M059J (cell line): ENCODE data around the gene GPER1. TPM values are rescaled to one million over a fixed set of nuclear protein-coding genes. Genes with fewer than 3 reads are reported as not detected.

ENCODE experiments used
- DNase-seq: peaks from one replicate; pipeline ENCODE4 v3.0.0-alpha.2; 2012; ENCODE audit warnings: low read depth
- total RNA-seq: library from RNA; depleted of rRNA; stranded (reverse); fragments of >200 nt; shearing (Covaris generic); gene quantifications from 2 replicates; pipeline ENCODE4 v1.2.3, GENCODE V29; 2014

Gene GPER1
- total RNA-seq, 1 experiment from 2014 or later = 0.22 TPM

DNA sequence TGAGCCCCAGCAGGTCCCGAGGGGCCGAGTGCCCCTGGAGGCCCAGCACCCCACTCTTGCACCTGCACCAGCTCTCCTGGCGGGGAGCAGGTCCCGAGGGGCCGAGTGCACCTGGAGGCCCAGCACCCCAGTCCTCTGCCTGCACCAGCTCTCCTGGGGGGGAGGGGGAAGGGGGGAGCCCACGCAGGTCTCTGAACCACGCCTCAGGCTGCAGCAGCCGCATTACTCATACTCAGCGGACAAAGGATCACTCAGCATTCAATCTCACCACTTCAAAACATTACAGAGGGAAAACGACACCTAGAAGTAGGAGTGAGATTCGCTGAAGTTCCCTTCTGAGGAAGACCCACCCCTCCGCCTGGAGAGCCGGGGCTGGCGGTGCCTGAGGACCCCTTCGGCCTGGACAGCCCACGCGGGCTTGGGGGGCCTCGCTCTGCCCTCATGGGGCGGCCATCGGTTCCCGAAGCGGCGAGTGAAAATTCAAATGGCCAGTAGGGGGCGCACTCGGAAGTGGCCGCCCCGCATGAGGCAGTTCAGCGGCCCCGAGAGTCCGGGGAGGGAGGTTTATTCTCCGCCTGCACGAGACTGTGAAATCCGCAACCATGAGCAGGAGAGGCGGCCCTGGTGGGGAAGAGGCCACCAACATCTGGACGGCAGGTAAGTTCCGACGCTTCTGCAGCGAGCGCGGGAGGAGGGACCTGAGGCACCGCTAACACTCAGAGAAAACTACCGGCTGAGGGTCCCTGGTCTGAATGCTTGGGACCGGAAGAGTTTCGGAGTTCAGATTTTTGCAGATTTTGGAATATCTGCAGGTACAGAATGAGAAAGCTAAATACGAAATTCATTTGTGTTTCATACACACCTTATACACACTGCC is 1.1 kb upstream of the GPER1 start:
- DNase-seq = peak; percentile 68

DNA sequence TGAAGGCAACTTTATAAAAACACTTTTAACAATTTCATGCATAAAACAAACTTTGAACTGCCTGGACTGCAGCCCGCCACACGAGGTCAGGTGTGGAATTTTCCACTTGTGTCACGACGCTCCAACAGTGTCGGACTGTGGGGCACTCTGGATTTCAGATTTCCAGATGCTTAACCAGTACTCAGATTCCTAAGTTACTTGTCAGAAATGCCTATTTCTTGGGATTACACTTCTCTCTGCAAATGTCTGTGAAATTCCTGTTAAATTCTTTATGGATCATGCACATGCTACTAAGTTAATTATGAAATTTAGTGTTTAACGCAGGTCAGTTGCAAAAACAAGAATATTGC is 473 bp upstream of the GPER1 start:
- DNase-seq = no peak

DNA sequence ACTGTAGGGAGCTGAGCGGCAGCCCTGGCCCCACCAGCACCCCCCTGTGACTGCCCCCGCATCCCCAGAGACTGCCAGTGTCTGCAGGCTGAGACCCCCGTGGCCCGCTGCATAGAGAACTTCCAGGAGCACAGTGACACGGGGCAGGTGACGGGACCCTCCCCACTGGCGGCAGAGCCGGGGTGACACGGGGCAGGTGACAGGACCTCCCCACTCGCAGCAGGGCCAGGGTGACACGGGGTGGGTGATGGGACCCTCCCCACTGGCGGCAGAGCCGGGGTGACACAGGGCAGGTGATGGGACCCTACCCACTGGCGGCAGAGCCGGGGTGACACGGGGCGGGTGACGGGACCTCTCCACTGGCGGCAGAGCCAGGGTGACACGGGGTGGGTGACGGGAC is 2.3 kb downstream of the GPER1 start:
- no peak for DNase-seq

DNA sequence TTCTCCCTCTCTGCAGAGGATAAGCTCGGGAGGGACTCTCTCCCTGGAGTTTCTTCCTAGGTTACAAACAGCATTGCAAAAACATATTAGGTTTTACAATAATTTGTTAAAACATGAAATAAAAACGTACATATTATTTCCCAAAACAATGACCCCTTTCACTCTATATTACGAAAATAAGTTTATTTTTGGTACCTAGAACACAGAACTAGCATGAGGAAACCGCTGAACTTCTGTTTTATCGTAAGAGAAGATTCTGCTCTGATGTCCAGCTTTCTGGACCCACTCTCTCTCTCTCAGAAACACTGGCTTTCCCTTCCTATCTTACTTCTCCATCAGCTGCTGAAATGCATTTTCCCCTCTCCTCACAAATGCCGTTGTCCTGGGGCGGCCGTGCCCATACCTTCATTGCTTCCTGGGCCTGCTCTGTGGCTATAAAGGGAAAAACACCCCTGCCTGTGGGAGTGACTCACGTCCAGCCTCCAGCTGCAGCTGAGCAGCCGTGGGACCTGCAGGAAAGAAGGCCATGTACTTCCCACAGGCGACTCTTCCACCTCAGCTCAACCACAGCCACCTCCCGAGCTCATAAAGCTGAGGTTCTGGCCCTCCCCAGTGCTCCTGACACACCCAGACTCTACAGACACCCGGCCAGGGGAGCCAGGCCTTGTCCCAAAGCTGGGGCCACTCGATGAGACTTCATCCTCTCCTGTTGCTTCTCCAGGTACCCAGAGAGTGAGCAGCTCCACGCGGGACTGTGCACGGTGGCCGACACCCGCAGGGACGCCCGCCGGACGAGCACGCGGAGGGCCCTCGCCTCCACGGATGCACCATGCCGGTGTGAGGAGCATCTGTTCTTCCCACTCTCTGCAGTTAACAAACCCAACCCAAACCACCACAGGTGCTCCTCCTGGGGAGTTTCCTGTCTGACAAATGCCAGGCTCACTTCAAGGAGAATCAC is 3.1 kb downstream of the GPER1 start:
- peak; percentile 27 for DNase-seq

DNA sequence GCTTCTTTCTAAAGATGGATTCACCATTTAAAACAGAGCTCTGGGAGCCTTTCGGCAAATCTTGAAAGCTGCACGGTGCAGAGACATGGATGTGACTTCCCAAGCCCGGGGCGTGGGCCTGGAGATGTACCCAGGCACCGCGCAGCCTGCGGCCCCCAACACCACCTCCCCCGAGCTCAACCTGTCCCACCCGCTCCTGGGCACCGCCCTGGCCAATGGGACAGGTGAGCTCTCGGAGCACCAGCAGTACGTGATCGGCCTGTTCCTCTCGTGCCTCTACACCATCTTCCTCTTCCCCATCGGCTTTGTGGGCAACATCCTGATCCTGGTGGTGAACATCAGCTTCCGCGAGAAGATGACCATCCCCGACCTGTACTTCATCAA is 3.7 kb downstream of the GPER1 start:
- no peak for DNase-seq

DNA sequence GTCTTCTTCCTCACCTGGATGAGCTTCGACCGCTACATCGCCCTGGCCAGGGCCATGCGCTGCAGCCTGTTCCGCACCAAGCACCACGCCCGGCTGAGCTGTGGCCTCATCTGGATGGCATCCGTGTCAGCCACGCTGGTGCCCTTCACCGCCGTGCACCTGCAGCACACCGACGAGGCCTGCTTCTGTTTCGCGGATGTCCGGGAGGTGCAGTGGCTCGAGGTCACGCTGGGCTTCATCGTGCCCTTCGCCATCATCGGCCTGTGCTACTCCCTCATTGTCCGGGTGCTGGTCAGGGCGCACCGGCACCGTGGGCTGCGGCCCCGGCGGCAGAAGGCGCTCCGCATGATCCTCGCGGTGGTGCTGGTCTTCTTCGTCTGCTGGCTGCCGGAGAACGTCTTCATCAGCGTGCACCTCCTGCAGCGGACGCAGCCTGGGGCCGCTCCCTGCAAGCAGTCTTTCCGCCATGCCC is 4.3 kb downstream of the GPER1 start:
- DNase-seq = no peak

DNA sequence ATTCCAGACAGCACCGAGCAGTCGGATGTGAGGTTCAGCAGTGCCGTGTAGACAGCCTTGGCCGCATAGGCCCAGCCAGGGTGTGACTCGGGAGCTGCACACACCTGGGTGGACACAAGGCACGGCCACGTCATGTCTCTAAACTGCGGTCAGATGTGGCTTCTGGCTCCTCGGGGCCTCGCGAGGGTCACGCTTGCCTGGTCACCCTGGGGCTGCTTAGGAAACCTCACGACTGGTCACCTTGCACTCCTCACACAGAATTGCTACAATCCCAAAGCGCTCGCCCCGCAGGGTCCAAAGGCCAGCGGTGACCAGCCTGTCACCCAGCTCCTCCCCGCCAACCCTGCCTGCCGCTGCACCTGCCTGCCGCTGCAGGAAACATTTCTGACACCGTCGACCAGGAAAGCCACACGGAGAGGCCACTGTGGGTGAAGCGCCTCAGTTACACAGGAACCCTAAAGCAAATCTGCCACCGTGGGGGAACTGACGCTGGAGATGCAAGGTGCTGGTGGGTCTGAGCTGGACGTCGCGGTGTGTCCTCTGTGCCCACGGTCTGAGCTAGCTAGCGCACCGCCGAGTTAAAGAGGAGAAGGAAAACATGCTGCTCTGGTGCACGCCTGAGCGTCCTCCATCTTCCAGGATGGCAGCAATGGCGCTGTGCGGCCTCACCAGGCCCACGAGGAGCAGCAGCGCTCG is 5.0 kb downstream of the GPER1 start:
- no peak for DNase-seq

DNA sequence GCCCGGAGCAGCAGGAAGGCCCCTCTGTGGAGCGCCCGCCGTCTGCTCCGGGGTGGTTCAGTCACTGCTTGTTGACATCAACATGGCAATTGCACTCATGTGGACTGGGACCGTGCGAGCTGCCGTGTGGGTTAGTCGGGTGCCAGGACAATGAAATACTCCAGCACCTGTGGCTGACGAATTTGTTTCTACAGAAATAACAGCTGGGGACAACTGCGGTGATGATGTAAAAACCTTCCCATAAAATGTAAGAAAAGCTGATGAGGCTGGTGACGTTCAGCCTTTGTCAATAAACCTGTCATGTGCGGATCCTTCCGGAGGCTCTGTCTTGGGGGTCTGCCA is 5.6 kb downstream of the GPER1 start:
- no peak for DNase-seq

DNA sequence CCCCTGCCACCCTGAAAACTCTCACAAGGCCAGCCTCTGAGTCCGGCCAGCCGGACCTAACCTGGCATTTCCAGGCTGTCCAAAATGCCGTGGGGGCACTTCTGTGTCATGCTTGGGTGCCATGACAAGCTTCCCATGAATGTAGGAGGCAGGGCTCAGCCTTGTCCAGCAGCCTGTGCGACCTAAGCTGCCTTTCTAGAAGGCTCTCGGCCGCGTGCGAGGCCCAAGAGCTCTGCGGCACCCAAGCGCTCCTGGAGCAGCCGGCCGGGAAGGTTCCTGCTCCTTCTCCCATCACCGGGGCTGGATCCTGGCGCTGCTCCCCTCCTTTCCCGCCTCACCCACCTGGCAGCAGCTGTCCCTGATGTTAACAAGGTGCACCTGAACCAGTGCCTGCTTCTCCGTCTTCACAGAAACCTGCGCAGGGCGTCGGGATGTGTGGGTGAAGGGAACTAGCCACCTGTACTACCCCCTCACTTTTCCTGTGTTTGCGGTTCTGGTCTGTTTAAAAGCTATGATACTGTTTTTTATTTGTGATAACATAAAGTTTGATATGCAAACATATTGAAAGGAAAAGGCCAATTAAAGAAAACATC is 6.1 kb downstream of the GPER1 start:
- no peak for DNase-seq

DNA sequence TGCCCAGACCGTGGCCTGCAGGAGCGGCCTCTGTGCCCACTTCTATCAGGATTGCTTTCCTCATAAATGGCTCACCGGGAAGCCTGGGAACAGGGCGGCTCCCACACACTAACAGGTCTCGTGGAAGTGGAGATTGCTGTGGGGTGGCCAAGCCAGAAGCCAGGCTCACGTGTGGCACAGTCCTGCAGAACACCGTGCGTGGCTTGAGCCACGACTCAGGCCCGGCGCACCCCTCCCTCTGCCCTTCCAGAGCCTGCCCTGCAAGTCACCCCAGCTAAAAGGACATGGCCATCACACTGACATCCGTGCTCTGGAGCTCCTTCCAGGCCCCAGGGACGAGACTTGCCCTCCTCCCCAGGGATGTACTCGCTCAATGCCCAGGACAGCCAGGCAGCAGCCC is 7.0 kb downstream of the GPER1 start:
- no peak for DNase-seq

DNA sequence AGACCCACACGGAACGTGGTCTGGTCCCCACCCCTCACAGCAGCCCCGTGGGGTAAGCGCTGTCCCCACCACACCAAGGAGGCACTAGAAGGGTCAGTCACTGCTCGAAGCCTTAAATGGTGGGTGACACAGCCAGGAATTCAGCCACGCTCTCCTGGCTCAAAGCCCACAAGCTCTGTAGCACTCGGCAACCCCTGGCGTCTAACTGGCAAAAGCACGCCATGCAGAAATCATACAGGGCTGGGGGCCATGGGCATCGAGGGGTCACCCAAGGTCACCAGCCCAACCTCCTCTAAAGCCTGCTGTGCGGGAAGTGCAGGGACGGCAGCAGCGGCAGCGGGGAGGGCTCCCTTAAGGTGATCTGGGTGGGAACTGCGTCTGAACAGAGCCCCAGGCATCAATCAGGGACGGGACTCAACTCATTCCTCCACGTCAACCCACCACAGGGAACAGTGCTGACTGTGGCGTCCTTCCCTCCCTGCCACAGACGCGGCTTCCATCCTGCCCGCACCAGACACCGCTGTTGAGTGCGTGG is 7.8 kb downstream of the GPER1 start:
- DNase-seq = no peak

DNA sequence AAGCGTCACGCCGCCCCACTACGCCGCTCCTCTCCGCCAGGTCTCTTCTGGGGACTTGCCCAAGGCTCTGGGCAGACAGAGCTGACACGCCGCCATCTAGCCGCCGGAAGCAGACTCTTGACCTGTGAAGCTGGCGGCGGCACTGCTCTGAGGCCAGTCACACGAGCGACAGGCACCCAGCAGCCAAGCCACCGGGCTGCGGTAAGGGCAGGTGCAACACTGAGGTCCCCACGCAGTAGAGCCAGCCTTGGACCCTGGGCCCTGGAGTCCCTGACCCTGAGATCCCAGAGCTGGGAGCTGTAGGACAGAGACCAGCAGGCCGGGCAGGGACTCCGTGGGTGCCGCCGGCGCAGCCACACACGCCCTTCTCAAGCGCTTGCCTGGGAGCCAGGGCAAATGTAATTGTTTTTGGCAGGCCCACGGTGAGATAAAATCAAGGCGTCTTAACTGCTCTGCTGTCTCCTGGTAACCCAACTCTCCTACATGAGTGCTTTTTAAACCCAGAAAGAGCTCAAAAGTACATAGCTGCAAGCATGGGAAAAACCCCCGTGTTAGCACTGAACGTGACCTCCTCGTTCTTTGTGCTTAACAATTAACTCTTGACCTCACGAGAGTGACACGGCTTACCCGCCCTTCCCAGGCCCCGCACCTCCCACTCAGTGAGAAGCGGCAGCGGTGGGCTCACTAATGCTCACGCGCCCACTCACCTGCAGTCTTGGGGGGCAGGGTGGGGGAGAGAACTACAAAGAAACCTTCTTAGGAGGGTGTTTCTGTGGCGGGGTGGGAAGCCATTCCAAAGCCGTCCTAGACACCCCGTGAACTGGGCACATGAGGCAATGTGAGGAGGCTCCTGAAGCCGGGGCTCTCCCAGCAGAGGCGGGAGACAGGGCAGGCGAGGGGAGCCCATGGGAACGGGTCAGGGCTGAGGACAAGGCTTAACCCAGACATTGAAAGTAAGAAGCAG is 8.5 kb downstream of the GPER1 start:
- no peak for DNase-seq

DNA sequence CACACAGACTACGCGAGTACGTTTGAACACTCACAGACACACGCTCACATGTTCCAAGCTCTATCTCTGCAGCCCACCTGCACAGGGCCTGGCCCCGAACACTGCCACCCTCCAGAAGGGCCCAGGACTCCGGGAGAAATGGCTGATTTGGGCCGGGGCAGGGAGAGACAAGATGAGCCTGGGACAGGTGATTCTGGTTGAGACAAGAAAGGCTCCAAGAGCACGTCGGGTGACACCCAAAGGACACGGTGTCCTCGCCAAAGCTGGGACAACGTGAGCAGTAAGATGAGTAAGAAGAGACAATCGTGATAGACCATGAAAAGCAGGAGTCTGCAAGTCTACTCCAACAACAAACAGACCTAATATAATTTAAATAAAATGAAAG is 9.2 kb downstream of the GPER1 start:
- no peak for DNase-seq

DNA sequence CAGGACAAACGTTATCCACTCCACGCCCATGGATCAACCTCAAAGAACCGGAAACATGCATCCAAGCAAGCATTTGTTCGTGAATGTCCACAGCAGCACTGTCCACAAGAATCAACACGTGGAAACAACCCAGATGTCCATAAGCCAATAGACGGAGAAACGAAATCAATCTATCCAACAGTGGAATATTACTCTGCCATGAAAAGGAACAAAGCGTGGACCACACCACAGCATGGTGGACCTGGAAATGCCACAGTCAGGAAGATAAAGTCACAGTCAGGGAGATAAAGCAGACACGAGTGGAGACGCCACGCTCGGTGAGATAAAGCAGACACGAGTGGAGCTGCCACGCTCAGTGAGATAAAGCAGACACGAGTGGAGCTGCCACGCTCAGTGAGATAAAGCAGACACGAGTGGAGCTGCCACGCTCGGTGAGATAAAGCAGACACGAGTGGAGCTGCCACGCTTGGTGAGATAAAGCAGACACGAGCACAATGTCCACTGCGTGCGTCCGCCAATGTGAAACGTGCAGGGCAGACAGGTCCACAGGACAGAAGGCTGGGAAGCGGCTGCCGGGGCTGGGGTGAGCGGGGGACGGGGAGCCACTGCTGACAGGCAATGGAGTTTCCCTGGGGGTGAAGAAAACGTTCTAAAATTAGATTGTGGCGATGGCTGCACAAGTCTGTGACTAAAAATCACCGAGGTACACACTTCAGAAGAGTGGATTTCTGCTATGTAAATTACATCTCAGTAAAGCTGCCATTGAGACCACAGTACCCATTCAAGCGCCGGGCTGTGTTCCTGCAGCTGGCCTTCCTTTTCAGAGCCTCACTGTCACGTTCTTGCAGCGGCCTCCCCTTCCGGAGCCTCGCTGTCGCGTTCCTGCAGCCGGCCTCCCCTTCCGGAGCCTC is 10.6 kb downstream of the GPER1 start:
- no peak for DNase-seq

DNA sequence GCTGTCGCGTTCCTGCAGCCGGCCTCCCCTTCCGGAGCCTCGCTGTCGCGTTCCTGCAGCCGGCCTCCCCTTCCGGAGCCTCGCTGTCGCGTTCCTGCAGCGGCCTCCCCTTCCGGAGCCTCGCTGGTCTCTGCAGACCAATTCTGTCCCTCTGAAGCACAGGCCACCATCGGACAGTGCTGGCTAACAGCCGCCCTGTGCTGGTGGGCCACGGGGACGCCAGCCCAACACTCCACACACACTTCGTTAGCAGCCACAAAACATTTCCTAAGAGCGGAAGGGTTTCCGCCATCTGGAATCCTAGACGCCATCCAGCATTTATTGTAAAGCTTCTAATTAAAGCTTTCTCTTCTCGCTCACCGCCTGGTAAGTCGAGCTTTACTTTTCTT is 11.2 kb downstream of the GPER1 start:
- no peak for DNase-seq

DNA sequence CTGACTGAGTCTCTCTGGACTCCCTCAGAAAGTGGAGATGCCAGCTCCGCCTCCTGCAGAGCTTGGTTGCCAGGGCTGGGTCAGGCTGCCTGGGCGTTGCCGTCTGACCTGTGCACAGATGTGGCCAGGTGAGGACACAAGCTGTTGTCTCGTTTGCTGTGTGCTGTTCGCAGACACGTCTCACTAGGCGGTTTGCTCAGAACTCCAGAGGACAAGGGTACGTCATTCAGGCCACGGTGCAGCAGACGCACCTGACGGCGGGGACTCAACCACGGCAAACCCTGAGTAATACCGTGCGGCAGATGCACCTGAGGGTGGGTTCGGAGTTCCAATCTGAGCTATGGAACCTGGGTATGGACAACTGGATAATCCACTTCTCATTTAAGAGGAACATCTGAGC is 11.7 kb downstream of the GPER1 start:
- no peak for DNase-seq

DNA sequence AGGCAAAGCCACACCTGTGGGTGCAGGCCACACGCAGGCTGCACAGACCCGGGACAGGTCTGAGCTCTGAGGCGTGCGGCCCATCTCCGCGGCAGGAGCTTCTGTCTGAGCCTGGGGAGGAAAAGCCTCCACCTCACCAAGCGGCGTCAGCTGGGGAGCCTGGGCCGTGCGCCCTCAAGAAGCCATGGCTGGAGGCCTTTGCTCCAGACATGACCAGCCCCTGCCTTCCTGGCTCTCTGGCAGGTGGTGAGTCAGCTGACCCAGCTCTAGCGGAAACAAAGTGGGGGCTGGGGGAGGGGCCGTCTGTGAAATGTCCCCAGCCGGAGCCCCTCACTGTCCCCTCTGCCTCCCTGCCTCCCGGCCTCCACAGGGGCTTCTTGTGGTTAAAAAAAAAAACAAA is 12.5 kb downstream of the GPER1 start:
- DNase-seq = no peak

DNA sequence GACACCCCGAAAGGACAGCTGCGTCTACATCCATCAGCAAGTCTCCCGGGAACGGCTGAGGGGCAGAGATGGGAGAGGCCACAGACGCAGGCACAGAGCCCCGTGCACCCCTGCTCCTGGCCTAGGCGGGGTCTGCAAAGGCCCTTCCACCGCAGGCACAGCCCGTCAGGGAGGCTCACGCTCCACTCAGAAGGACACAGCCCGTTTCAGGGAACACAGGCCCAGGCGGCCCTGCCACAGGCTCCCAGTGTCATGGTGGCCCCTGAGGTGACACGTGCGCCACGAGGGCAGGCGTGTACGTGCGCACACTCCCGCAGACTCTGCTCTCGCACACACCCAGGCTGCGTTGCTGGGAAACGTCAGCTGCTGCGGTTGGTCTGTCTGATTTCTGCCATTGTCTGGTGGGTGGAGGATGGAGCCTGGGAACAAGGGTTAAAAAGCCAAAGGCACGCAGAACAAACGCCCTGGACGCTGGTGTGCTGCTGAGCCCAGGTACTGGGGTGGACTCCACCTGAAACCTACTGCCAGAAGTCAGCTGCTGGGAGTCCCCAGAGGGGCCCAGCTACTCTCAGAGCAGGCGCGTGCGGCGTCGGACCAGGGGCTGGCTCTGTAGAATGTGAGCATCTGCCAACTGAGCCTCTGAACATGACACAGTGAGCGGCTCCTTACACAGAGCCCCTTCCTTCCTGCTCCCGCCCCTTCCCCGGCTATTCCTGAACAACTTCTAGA is 13.1 kb downstream of the GPER1 start:
- DNase-seq = no peak
